Skin of body (tissue), 2 donors: ENCODE data around the gene TBC1D8. TPM values are rescaled to one million over a fixed set of nuclear protein-coding genes. Genes with fewer than 3 reads are reported as not detected.

ENCODE experiments used
- DNase-seq: peaks from one replicate; lab custom pipeline; 2025; lab: John Stamatoyannopoulos, UW
- total RNA-seq: library from RNA; depleted of rRNA; stranded (reverse); fragments of >200 nt; gene quantifications from one replicate; pipeline ENCODE4 v1.2.3, GENCODE V29; 2014

Gene TBC1D8
- total RNA-seq, 1 donor from 2014 or later, result 20.7 TPM

DNA sequence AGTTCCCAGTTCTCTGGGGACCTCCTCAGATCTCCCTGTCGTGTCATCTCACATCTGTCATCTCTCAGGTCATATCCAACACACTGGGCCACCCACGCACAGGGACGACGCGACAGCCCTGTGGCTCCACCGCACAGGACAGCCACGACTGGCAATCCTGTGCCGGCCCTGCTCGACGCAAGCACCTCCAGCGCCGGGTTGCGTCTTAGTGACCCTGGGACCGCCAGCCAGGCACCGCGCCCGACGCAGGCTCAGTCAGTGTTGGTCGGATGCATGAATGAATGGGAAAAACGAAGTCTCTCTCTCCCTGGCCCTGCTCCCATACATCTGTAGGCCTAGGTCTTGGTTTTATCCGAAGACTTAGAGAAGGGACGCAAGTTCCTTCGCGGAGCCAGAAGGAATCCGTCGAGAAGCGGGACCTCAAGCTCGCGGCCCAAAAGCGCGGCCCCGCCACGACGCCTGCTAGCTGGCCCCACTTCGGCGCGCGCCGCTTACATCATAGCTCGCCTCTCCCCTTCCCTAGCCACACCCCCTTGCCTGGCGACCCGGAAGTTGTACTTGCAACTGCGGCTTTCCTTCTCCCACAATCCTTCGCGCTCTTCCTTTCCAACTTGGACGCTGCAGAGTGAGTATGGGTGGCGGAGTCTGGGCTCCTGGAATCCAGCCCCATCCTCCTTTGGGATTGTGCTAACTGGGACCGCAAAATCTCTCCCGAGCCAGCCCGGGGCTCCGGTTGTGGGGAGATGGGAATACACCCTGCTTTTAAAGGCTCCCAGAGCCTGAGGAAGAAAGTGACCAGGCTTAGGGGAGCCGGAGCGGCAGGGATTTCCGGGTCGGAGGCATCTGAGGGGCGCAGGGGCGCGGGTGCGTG, 149.3 kb downstream of the TBC1D8 start, which contains the start of gene RPL31:
TSS of gene RPL31 (plus strand) at position 599 of the 871 bp plus-strand sequence. CDS start 413 bp downstream, outside the sequence.
- DNase-seq, result peak; percentile 97

DNA sequence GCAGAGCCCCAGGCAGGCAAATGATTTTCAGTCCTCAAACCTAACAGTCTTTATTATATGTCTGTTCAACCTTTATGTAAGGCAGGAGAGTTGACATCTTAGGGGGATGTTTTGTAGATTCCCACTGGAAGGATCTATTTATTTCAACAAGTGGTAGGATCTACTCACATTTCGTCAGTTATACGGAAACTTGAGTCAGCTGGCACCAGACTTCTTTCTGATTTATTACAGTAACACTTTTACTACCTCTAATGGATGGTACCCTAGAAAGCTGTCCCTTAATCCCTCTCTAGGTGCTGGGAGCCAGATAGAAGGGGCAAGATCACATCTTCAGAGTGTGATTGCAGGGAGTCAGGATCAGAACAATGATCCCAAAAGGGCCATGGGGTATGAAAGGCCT, 151.2 kb downstream of the TBC1D8 start:
- DNase-seq, result no peak

DNA sequence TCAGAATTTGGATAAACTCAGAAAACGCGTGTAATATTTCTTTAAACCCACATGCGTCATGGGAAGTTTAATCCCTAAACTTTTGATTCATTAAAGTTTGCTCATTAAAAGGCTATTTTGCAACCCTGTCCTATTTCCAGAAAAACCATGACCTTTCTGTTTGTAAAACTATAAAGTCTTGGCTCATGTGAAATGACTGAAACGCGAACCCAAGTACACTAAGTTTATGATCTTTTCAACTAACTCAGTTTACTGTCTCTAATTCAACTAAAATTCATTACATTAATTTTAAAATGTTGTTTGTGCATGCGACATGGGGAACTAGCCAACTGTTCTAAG, 153.0 kb downstream of the TBC1D8 start:
- no peak for DNase-seq

DNA sequence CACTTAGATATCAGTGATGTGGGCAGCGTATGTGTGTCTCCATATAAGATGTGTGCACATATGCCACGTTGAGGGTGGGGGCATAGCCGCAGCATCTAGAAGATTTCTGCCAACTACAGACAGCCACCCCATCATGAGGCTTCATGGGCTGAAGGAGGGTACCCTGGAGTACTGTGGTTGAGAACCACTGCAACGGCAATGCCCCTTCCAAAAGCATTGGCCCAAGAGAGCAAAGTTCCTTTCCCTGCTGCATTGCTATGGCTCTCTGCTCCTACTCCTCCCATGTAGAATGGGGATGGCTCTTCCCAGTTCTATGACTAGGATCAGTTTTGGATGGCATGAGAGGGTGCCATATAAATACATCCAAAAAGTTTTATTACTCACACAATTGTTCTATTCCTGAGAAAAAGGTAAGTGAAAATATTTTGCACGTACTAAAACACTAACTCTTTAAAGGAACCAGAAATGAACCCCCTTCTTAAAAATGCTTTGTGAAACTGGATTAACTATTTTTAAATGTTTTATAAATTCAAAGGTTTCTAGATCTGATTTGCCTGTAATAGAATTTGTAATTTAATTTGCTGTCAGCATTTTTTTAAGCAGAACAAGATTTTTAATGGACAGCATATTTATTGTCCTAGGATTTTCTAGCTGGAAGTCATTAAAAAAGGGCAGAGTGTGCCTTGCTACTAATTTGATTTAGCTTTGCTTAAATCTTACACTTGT, 153.5 kb downstream of the TBC1D8 start:
- DNase-seq, result no peak

DNA sequence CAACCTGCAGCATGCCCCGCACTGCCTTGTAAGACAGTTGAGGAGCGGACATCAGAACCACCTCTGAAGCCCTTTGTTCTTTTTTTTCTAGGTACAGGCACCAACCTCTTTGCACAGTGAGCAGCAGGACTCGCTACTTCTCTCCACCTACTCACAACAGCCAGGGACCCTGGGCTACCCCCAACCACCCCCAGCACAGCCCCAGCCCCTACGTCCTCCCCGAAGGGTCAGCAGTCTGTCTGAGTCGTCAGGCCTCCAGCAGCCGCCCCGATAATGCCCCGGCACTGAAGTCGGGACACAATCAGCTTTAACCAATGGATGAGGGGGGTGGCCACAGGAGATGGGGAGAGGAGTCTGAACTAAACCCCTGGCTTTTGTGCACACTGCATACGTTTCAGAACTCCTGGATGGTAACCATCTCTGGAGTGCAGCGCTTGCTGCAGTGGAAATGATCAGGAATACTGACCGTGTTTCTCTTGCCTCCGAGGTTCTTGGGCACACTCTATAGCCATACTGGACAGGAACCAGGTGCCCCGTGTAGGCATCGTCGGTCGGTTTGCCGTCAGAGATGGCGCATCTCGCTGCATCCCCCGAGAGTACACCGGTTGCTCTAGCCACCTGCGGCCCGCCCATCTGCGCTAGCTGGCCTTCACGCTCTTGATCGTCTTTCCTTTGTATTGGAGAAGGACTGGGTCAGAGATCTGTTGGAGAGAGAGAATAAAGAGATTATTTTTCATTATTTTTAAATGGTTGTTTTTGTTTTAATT, 155.7 kb downstream of the TBC1D8 start:
- DNase-seq, result no peak

DNA sequence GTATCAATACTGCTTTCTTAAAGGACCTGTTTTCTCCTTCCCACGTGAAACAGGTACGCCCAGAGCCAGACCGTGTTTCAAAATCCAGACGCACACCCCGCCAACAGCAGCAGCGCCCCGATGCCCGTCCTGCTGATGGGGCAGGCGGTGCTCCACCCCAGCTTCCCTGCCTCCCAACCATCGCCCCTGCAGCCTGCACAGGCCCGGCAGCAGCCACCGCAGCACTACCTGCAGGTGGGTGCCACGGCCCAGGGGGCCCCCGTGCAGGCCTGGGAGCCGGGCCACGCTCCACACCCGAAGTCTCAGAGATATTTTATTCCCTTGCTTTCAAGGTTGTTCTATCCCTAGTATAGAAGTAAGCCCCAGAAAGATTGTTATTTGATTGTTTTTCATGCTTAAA, 157.9 kb downstream of the TBC1D8 start:
- no peak for DNase-seq

DNA sequence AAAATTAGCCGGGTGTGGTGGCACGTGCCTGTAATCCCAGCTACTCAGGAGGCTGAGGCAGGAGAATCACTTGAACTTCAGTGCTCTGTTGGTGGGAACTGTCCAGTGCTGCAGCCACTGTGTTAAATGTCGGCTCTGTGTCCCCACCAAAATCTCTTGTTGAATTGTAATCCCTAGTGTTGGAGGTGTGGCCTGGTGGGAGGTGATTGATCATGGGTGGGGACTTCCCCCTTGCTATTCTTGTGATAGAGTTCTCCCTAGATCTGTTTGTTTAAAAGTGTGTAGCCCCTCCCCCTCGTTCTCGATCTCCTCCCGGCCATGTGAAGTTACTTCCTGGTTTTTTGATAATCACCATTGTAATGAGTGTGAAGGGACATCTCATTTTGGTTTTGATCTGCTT, 158.9 kb downstream of the TBC1D8 start:
- no peak for DNase-seq

DNA sequence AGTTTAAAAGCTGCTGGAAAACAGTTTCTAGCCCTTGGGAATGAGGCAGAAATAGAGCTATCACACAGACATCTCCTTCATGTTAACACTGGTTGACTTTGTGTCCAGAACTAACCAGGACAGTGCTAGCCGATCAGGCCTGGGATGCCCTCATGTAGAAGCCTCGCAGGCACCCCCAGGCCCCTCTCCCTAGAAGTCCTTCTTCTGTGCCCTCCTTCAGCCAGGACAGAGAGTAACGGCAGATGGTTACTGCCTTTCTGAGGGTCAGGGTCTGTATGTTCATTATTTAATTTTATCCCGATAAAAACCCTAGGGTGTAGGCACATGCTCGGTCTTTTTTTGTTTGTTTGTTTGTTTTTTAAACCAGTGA, 159.8 kb downstream of the TBC1D8 start:
- no peak for DNase-seq

DNA sequence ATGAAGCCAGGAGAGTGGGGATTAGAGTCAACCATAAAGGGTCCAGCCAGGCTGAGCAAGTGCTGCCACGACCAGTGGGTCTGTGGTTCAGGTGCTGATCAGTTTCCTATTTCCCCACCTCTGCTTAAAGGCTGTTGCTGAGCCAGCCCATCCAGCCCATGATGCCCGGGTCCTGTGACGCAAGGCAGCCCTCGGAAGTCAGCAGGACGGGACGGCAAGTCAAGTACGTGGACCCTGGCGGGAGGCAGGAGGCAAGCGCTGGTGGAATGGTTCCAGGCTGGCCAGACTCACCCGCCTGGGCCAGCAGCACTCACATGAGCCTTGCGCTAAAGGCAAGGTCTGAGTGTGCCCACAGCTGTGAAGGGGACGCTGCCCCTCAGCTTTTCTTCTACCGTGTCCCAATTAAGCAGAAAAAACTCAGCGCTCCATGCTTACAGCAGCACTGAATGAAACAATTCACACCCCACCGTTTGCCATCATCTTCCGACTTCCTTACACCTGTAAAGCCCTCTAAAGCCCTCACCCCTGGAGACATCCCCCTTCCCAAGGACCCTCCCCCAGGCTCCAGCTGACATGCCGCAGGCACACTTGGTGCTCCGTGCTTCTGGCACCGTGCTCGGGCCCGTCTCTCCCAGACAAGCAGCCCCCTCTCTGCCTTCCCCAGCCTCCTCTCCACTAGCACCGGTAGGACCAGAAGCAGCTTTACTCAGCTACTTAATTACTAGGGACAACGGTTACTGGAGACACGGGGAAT, 160.4 kb downstream of the TBC1D8 start:
- DNase-seq, result no peak

DNA sequence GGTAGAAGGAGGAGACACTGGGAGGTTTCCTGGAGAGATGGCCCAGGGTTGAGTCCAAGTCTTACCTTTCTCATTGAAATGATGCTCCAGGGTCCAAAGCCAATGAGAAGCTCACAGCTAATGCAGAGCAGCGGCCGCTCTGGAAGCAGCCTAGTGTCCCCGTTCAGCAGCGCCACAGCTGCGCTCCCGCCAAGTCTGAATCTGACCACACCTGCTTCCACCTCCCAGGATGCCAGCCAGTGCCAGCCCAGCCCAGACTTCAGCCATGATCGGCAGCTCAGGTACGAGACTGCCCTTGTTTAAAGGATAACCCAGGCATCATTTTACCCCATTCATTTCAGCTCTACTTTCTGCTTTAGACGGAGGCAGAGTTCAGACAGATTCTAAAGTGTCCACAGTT, 161.0 kb downstream of the TBC1D8 start:
- no peak for DNase-seq

DNA sequence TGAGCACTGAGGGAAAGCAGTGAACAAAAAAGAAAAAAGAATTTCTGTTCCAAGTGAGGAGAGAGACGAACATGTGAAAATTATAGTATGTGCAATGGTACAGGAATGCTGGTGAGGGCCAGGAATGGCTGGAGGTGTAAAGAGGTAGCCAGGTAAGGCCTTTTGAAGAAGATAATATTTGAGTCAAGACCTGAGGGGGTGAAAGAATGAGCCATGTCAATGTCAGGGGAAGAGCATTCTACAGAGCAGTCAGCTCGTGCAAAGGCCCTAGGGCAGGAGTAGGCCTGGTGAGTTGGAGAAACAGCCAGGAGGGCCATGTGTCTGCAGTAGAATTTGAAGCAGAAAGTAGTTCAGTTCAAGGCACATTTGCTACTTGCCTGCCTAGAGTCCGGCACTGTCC, 161.5 kb downstream of the TBC1D8 start:
- DNase-seq, result no peak

DNA sequence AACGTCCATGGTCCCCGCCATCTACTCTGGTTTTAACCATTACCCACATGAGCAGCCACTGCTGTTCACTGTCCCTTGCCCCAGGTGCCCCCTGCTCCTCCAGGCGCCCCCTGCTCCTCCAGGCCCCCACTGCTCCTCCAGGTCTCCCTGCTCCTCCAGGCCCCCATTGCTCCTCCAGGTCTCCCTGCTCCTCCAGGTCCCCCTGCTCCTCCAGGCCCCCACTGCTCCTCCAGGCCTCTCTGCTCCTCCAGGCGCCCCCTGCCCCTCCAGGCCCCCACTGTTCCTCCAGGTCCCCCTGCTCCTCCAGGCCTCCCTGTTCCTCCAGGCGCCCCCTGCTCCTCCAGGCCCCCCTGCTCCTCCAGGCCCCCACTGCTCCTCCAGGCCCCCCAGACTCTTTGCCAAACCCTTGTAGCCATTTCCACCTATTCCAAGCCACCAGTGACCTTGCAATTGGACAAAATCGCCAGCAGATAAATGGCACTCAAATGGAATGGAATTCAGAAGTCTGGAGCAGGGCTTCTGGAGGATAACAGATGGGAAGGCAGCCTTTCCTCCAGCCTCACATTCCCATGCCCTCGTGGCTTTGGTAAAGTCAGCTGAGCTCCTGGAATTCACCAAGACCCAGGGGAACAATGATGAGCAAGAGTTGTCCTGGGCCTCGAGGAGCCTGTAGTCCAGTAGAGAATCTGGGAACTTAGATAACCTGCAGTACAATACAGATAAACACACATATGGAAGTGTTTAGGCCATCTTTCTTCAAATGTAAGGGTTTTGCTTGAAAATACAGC, 162.4 kb downstream of the TBC1D8 start:
- no peak for DNase-seq

DNA sequence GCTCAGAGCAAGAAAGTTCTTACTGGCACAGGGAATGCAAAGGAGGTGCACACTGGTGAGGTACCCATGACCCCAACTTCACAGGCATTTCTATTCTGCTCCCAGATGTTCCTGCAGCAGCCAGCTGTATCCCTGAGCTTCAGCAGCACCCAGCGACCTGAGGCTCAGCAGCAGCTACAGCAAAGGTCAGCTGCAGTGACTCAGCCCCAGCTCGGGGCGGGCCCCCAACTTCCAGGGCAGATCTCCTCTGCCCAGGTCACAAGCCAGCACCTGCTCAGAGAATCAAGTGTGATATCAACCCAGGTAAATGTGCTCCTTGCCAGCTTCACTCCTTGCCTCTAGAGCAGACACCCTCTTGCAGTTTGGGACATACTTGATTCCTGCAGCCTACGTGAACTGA, 163.2 kb downstream of the TBC1D8 start:
- no peak for DNase-seq

DNA sequence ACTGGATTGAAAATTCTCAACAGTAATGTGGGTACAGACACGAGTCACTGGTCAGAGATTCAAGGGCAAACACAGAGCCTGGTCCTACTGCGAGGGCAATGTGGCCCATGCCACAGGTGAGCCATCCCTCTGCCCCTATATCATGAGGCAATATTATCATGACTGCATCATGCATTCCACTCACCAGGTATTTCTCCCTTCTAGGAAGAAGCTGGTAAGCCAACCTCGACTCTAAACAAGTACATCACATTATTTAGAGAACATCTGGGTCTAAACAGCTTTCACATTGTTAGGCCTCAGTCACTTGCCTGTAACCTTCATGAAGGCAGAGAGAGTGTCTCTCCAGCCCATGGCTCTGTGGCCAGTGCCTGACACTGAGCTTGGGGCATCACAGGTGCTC, 163.6 kb downstream of the TBC1D8 start:
- DNase-seq, result no peak

DNA sequence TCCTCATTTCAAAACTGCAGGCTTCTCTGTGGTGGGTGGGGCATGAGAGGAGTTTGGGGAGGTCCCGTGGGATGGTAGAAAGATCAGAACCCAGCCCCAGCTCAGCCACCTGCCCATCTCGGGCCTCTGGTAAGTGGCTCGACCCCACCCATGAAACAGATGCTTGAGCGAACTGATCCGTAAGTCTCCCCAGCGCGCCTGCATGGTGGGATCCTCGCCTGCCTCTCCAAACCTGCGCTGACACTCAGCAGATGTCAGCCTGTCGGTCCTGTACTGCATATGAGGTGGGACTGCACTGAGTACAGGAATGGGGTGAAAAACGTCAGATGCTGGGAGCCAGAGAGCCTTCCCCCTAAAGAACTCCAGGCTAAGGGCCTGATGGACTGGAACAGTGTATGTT, 165.0 kb downstream of the TBC1D8 start:
- no peak for DNase-seq

DNA sequence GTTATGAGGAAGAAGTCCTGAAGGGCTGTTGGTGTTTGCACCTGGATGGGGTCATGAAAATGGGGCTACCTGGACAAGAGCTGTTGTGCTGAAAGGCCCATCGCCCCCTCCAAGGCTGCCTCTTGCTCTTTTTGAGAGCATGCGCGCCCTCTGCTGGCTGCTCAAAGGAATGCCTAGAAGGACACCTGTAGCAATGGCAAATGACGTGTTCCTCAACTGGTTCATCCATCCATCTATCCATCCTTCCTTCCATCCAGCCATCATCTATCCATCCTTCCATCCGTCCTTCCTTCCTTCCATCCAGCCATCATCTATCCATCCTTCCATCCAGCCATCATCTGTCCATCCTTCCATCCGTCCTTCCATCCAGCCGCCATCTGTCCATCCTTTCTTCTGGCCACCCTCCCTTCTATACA, 166.3 kb downstream of the TBC1D8 start:
- DNase-seq, result peak; percentile 24

DNA sequence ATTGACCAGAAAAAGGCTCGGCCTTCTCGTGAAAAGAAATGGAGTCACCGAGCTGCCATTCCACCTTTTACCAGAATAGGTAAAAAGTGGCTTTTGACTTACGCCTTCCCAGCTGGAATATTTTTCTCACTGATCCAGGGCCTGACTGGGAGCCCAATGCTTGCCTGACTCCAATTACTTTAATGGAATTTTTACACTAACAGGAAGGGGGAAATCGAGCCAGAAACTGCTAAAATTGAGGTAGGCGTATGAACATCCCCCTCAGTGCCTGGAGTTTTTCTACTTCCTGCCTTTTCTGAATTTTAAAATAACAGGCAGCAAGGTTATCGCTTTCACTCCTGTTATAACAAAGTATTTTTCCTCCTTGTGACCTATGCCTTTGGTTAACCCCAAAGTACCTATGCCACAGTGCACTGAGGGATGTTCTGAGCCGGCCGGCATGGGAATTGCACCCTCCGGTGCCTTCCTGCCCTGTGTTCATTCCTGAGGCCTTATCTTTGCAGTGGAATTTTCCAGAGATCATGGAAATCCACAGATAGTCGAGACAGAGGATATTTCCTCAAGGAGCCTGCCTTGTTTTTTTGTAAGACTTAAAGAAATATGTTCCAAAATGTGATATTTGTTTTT, 167.4 kb downstream of the TBC1D8 start:
- no peak for DNase-seq

DNA sequence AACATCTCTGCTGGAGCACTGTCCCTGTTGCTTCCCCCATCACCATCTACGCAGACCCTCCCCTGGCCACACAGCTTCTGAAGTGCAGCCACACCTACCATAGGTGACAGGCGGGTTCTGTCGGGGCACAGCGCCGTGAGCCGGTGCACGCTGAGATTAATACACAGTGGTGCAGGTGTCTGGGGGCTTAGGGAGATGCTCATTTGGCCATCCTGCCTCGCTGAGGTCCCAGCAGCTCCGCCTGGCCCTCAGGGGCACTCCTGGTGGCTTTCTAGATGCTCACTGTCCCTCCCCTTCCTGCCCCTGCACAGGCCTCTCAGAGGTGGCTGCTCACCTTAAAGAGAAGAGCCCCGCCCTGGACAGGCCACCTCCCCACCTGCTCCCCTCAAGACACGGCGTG, 168.0 kb downstream of the TBC1D8 start:
- no peak for DNase-seq

DNA sequence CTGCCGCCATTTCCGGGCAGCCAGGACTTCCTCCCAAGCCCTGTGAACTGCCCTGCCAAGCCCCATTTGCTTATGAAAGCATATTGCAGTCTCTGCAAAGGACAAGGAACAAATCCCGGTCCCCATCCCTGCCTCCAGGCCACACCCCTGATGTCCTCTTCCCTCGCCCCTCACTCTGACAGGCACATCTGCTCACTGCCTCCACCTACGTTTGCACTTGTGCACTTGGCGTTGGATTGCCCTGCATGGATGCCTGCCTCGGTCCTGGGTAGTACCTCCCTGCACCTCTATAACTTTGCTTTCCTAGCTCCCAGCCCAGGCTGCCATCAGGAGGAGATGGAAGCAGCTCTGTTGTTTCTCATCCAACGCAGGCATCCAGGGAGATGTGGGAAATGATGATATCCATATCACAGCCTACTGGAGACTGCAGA, 168.7 kb downstream of the TBC1D8 start:
- no peak for DNase-seq

DNA sequence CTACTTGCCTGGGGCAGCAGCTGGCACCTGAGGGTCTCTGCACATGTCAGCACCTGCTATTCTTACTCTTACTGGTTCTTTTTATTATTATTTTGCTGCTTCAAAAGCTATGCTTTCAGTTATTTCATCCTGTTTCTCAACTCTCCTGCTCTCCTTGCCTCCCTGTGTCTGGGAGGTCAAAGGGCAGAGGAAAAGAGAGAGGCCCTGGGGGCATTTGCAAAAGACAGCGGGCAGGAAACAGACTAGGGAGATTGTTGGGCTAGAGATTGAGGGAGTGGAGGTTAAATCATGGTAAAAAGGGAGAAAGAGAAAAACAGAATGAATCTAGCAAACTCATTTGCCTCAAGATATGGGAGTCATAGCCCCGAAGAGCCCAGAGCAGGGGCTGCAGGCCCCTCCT, 170.2 kb downstream of the TBC1D8 start:
- DNase-seq, result no peak
